Aorta (tissue), 5 donors: ENCODE results near the gene WWOX. TPM values are rescaled to one million over a fixed set of nuclear protein-coding genes. Genes with fewer than 3 reads are reported as not detected.

Experiments
- ATAC-seq: fragments of 200-7000 bp; cut with Tn5 transposase; one replicate; pipeline ENCODE4 v1.9.1; 2022; ENCODE audit warnings: moderate library complexity; ENCODE audit not compliant: low FRiP score
- DNase-seq, 2 donors: peaks; one replicate each; pipeline ENCODE4 v3.0.0-alpha.2; 2020
- H3K27ac ChIP-seq, 2 donors: one replicate each; pipeline ENCODE4 v1.5.1; 2013; ENCODE audit warnings: low read length in 2 of 2, mild to moderate bottlenecking in 2 of 2, moderate library complexity in 2 of 2, control low read depth in 1 of 2, inconsistent platforms in 1 of 2, low read depth in 1 of 2
- H3K27me3 ChIP-seq, 2 donors: one replicate each; pipeline ENCODE4 v1.6.1; 2013; ENCODE audit warnings: control low read depth in 1 of 2, low read length in 1 of 2, mild to moderate bottlenecking in 1 of 2, moderate library complexity in 1 of 2; ENCODE audit not compliant: insufficient read depth in 2 of 2, control insufficient read depth in 1 of 2
- H3K36me3 ChIP-seq, 2 donors: one replicate each; pipeline ENCODE4 v1.6.1; 2013; ENCODE audit warnings: control low read depth in 1 of 2, low read length in 1 of 2, mild to moderate bottlenecking in 1 of 2; ENCODE audit not compliant: insufficient read depth in 2 of 2, control insufficient read depth in 1 of 2
- H3K4me1 ChIP-seq, 2 donors: one replicate each; pipeline ENCODE4 v1.6.1; 2013; ENCODE audit warnings: low read length in 2 of 2, control low read depth in 1 of 2, mild to moderate bottlenecking in 1 of 2, moderate library complexity in 1 of 2; ENCODE audit not compliant: insufficient read depth in 2 of 2, control insufficient read depth in 1 of 2
- H3K4me3 ChIP-seq, 2 donors: one replicate each; pipeline ENCODE4 v1.5.1; 2013; ENCODE audit warnings: low read length in 2 of 2, control low read depth in 1 of 2, mild to moderate bottlenecking in 1 of 2
- H3K9me3 ChIP-seq: one replicate; pipeline ENCODE4 v1.6.1; 2013; ENCODE audit warnings: mild to moderate bottlenecking, low read length; ENCODE audit not compliant: control insufficient read depth
- WGBS, 2 donors: extraction: QIAGEN DNeasy Blood & Tissue Kit; methylation state at CpG; one replicate each; pipeline ENCODE4 v1.1.7; 2013; 5-methylcytosine and 5-hydroxymethylcytosine counted together
- intact Hi-C, 2 donors: fragments of 100-400 bp; cut with DNase I; formaldehyde crosslinking; loops; one replicate each; pipeline versions ENCODE4 v1.14.2 to v1.15.0; 2022
- polyA plus RNA-seq, 2 donors: library from polyadenylated mRNA; stranded (reverse); fragments of 200-250 nt; gene quantifications; one replicate each; pipeline ENCODE4 v1.2.3, GENCODE V29; 2013
- total RNA-seq, 2 donors: library from RNA; stranded (reverse); fragmentation: NEBNext Ultra II Directional; extraction: Animal tissue kit (Norgen Biotek cat#: 25700); gene quantifications; one replicate each; pipeline ENCODE4 v1.2.1, GENCODE V29; 2021
- donor health status: healthy with polysubstance abuse.
- donor health status: Bipolar disorder and iron deficiency.
- donor health status: DM: no; HTN: no; CAD: no.
- donor health status: DM: no; HTN: no; CAD: no.
- donor health status: DM: yes; HTN: yes; CAD: no.

Gene WWOX
- total and polyA plus RNA-seq, 4 donors: 11.2 to 30.9 (median 14.6) TPM

DNA sequence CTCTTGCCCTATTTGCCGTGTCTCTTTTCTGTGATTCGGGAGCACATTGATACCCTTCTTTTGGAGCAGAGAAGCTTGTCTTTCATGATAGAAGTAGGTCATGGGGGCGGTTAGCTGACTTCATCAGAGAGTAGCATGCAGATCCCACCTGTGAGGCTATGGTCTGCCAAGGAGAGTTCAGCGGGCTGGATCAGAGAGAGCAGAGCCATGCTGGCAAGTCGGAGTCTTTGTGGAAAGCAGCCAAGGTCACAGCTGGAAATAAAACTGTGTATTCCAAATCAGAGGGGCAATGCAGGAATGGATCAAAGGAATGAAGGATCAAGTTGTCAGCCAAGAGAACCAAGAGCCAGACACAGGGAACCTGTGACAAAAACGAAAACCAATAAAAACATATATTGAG lies 595.9 kb downstream of the WWOX start:
- no peaks in the 10 kb centered on the region for H3K9me3 ChIP-seq
- H3K27me3 ChIP-seq: no peaks in the 10 kb centered on the region
- ATAC-seq: no peak
- intact Hi-C loops: no loop called here
- 67 to 79% methylated on average over 6 of the region's 6 CpGs for WGBS, 2 donors
- no peak overlapping the region for H3K27ac ChIP-seq
- no peaks in the 10 kb centered on the region for H3K4me1 ChIP-seq
- H3K4me3 ChIP-seq: no peak overlapping the region
- no peak for DNase-seq
- H3K36me3 ChIP-seq: no peaks in the 10 kb centered on the region

DNA sequence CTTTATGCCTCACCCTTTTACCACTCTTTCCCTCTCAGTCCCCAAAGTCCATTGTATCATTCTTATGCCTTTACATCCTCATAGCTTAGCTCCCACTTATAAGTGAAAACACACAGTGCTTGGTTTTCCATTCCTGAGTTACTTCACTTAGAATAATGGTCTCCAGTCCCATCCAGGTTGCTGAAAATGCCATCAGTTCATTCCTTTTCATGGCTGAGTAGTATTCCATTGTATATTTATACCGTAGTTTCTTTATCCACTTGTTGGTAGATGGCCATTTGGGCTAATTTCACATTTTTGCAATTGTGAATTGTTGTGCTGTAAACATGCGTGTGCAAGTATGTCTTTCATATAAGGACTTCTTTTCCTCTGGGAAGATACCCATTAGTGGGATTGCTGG lies 597.3 kb downstream of the WWOX start:
- 70 to 99% methylated on average over 2 of the region's 2 CpGs for WGBS, 2 donors
- no peak for DNase-seq
- H3K4me3 ChIP-seq: no peak overlapping the region
- H3K9me3 ChIP-seq: no peaks in the 10 kb centered on the region
- ATAC-seq: no peak
- intact Hi-C loops: no loop called here
- no peaks in the 10 kb centered on the region for H3K4me1 ChIP-seq
- H3K36me3 ChIP-seq: no peaks in the 10 kb centered on the region
- no peak overlapping the region for H3K27ac ChIP-seq
- H3K27me3 ChIP-seq: no peaks in the 10 kb centered on the region

GRCh38 chr16:78697426-78697825 lies 598.0 kb downstream of the WWOX start:
- Histone ChIP-seq H3K4me3 (no peak overlapping the region), H3K27me3 (no peaks in the 10 kb centered on the region), H3K36me3 (no peaks in the 10 kb centered on the region), H3K9me3 (no peaks in the 10 kb centered on the region), H3K27ac (no peak overlapping the region), H3K4me1 (no peaks in the 10 kb centered on the region)
- no peak for DNase-seq
- 84 to 96% methylated on average over 5 of the region's 5 CpGs for WGBS, 2 donors
- ATAC-seq: no peak
- intact Hi-C loops: no loop called here

GRCh38 chr16:78703936-78704335 lies 604.5 kb downstream of the WWOX start:
- Histone ChIP-seq H3K36me3 (no peaks in the 10 kb centered on the region), H3K27me3 (no peaks in the 10 kb centered on the region), H3K9me3 (no peaks in the 10 kb centered on the region), H3K4me3 (no peak overlapping the region), H3K4me1 (no peaks in the 10 kb centered on the region), H3K27ac (no peak overlapping the region)
- intact Hi-C loops: no loop called here
- no peak for DNase-seq
- 67 to 75% methylated on average over 3 of the region's 3 CpGs for WGBS, 2 donors
- ATAC-seq: no peak

- no peak for DNase-seq
- Histone ChIP-seq H3K9me3 (no peaks in the 10 kb centered on the region), H3K4me1 (no peaks in the 10 kb centered on the region), H3K4me3 (no peak overlapping the region), H3K27me3 (no peaks in the 10 kb centered on the region), H3K36me3 (no peaks in the 10 kb centered on the region), H3K27ac (no peak overlapping the region)
- no peak for ATAC-seq
- intact Hi-C loops: no loop called here
- 48 to 55% methylated on average over 6 of the region's 6 CpGs for WGBS, 2 donors
These were observed 605.0 kb downstream of the WWOX start for GRCh38 chr16:78704416-78704815.

- 57 to 62% methylated on average over 2 of the region's 2 CpGs for WGBS, 2 donors
- intact Hi-C loops: no loop called here
- H3K4me1 ChIP-seq: no peaks in the 10 kb centered on the region
- H3K9me3 ChIP-seq: no peaks in the 10 kb centered on the region
- H3K27me3 ChIP-seq: no peaks in the 10 kb centered on the region
- no peak overlapping the region for H3K4me3 ChIP-seq
- no peak for DNase-seq
- H3K27ac ChIP-seq: no peak overlapping the region
- H3K36me3 ChIP-seq: no peaks in the 10 kb centered on the region
- ATAC-seq: no peak
These were observed 606.2 kb downstream of the WWOX start for GRCh38 chr16:78705694-78706093.

GRCh38 chr16:78706637-78707036 lies 607.2 kb downstream of the WWOX start:
- ATAC-seq: no peak
- Histone ChIP-seq H3K4me1 (no peaks in the 10 kb centered on the region), H3K4me3 (no peak overlapping the region), H3K27me3 (no peaks in the 10 kb centered on the region), H3K36me3 (no peaks in the 10 kb centered on the region), H3K27ac (no peak overlapping the region), H3K9me3 (no peaks in the 10 kb centered on the region)
- 86 to 89% methylated on average over 6 of the region's 6 CpGs for WGBS, 2 donors
- DNase-seq: no peak
- intact Hi-C loops: no loop called here

DNA sequence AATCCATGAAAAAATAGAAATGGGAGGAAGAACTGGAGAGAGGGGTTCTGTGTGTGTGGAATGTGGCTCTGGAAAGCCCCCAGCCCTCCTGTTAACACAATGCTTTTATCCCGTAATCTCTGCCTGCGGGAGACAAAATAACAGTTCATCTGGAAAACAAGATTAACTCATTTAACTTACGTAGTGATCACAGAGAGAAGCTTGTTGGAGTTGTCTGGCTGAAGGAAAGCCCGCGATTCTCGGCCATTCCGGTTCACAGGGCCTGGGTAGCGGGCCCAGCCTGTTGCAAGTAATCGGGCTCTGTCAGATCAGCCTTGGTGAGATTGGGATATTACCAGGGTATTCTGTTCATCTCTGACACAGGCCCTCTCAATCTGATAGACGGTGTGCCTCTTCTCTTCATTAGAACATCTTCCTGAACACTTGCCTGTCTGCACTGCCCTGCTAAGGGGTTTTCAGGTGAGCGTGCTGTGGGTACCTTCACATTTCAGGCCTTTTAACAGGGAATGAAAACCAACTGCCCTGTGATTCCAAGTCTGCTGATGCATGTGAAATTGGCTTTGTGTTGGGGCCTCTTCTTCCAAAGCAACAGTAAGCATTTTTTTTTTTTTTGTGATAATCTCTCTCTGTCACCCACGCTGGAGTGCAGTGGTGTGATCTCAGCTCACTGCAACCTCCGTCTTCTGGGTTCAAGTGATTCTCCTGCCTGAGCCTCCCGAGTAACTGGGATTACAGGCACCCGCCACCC lies 609.9 kb downstream of the WWOX start:
- intact Hi-C loops: no loop called here
- Histone ChIP-seq H3K27me3 (no peaks in the 10 kb centered on the region), H3K36me3 (no peaks in the 10 kb centered on the region), H3K4me1 (no peaks in the 10 kb centered on the region), H3K27ac (no peak overlapping the region), H3K9me3 (no peaks in the 10 kb centered on the region), H3K4me3 (no peak overlapping the region)
- ATAC-seq: no peak
- 93% methylated on average over 15 of the region's 15 CpGs for WGBS, 2 donors
- no peak for DNase-seq

DNA sequence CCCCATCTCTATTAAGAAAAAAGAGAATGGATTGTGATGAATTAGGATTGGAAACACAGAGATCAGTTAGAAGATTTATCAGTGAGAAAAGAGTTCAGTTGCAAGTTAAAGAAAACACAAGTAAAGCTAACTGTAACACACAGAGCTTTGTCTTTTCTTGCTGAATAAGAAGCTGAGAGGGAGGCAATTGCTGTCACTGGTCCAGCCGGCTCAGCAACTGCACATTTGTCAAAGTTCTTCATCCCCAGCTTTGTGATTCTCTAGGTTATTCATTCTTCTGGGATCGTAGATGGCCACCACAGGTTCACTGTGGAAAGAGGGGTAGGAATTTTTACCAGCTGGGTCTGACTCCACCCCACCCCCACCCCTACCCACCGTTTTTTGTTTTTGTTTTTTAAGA lies 615.7 kb downstream of the WWOX start:
- Histone ChIP-seq H3K27ac (no peak overlapping the region), H3K36me3 (no peaks in the 10 kb centered on the region), H3K27me3 (no peaks in the 10 kb centered on the region), H3K4me3 (no peak overlapping the region), H3K9me3 (no peaks in the 10 kb centered on the region), H3K4me1 (no peaks in the 10 kb centered on the region)
- no peak for DNase-seq
- intact Hi-C loops: no loop called here
- WGBS, 2 donors: 65 to 75% methylated on average over 3 of the region's 3 CpGs
- ATAC-seq: no peak
